GM12875 (cell line): ENCODE measurements around the gene ACOT7.
A peak's percentile ranks its signal among the peaks of the same experiment; 100 is the strongest.

ENCODE experiments used
- H3K4me3 ChIP-seq: one replicate; pipeline ENCODE4 v1.5.1; 2011; ENCODE audit warnings: low read depth, low read length, control low read depth
- TF ChIP-seq, protein P1 (sequence below): IDR thresholded peaks from 2 replicates; pipeline ENCODE4 v1.5.1; 2011; ENCODE audit warnings: low read depth, mild to moderate bottlenecking, control low read depth, inconsistent platforms, low read length, moderate library complexity, borderline replicate concordance; ENCODE audit not compliant: insufficient read depth

The ACOT7 gene

DNA sequence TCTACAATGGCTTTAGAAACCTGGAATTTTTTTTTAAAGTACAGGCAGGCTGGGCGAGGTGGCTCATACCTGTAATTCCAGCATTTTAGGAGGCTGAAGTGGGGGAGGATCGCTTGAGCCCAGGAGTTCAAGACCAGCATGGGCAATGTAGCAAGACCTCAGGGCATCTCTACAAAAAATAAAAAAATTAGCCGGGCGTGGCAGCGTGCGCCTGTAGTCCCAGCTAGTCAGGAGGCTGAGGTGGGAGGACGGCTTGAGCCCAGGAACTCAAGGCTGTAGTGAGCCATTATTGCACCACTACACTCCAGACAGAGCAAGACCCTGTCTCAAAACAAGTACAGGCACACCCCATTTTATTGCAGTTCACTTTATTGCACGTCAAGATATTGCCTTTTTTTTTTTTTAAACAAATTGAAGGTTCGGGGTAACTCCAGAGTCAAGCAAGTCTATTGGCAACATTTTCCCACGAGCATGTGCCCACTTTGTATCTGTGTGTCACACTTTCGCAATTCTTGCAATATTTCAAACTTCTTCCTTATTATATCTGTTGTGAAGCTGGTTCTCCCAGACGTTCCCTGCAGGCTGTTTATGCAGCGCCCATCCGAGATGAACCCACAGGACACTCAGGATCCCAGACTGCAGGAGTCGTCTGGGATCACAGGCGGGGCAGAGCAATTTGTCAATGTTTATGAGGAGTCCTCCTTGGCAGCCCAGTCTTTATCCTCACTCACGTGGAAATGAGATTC lies 21.5 kb upstream of the ACOT7 start:
- TF ChIP-seq, protein P1, sequence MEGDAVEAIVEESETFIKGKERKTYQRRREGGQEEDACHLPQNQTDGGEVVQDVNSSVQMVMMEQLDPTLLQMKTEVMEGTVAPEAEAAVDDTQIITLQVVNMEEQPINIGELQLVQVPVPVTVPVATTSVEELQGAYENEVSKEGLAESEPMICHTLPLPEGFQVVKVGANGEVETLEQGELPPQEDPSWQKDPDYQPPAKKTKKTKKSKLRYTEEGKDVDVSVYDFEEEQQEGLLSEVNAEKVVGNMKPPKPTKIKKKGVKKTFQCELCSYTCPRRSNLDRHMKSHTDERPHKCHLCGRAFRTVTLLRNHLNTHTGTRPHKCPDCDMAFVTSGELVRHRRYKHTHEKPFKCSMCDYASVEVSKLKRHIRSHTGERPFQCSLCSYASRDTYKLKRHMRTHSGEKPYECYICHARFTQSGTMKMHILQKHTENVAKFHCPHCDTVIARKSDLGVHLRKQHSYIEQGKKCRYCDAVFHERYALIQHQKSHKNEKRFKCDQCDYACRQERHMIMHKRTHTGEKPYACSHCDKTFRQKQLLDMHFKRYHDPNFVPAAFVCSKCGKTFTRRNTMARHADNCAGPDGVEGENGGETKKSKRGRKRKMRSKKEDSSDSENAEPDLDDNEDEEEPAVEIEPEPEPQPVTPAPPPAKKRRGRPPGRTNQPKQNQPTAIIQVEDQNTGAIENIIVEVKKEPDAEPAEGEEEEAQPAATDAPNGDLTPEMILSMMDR: no peak
- no peak overlapping the region for H3K4me3 ChIP-seq

DNA sequence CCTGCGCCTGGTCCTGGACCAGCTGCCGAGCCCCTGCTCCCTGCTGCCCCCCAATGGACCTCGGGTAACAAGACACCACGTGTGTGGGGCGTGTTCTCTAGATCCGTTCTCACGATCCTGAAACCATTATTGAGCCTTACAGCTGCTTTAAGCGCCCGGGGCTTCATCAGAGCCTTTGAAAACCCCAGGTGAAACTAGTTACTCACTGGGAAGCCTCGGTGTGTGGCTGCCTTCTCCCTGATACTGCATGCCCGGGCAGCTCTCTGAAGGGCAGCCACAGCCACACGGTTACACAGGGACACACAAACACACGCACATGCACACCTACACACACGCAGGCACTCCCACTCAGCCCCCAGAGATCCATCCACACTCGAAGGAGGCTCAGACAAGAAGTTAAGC lies 20.9 kb upstream of the ACOT7 start:
- no peak overlapping the region for H3K4me3 ChIP-seq
- TF ChIP-seq, protein P1: peak; percentile 76

DNA sequence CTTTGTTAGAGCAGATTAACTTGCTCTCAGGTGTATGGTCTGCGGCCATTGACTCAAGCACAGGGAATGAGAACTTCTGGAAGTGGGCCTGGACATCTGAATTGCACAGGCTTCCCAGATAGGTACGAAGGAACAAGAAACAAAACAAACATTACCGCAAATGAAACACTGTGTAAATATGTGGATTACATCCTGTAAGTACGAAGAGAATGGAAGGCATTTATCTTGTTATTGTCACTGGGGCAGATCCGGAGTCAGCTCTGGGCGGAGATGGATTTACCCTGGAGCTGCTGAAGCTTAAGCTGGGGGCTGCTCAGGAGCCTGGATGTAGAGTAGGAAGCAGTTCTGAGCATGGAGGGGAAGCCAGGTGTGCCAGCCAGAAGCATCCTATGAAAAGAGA lies 19.3 kb upstream of the ACOT7 start:
- H3K4me3 ChIP-seq: no peak overlapping the region
- TF ChIP-seq, protein P1: no peak

DNA sequence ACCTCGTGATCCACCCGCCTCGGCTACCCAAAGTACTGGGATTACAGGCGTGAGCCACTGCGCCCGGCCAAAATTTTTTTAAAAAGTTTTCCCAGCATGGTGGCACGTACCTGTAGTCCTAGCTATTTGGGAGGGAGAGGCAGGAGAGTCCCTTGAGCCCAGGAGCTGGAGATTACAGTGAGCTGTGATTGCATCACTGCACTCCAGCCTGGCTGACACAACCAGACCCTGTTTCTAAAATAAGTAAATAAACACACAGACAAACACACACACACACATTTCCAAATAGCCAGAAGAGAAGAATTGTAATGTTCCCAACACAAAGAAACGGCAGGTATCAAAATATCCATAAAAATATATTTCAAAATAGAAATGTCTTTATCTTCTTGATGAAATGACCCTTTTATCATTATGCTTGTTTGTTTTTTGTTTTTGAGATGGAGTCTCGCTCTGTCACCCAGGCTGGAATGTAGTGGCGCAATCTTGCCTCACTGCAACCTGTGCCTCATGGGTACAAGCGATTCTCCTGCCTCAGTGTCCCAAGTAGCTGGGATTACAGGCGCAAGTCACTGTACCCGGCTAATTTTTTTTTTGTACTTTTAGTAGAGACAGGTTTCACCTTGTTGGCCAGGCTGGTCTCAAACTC lies 16.8 kb upstream of the ACOT7 start:
- TF ChIP-seq, protein P1: no peak

DNA sequence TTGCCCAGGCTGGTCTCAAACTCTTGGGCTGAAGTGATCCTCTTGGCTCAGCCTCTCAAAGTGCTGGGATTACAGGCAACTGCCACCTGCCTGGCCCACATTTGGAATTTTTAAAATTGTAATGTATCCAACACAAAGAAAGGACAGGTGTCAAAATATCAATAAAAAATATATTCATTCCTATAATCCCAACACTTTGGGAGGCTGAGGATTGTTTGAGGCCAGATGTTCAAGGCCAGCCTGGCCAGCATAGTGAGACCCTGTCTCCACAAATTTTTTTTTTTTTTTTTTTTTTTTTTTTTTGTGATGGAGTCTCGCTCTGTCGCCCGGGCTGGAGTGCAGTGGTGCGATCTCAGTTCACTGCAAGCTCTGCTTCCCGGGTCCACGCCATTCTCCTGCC lies 16.2 kb upstream of the ACOT7 start:
- TF ChIP-seq, protein P1: no peak
- H3K4me3 ChIP-seq: no peak overlapping the region

More for the DNA sequence above, 16.8 kb upstream of the ACOT7 start:
- no peak overlapping the region for H3K4me3 ChIP-seq

DNA sequence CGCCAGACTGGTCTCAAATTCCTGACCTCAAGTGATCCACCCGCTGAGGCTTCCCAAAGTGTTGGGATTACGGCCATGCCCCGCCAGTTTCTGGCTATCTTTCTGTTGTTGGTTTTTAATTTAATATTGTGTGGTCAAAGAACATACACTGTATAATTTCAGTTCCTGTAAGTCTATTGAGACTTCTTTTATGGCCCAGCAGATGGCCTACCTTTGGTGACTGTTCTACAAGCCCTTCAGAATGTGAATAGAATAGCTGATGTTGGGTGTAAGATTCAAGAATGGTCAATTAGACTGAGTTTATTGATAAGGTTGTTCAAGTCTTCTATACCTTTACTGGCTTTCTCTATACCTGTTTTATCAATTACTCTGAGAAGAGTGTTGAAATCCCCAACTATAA lies 15.5 kb upstream of the ACOT7 start:
- H3K4me3 ChIP-seq: no peak overlapping the region
- TF ChIP-seq, protein P1: no peak

DNA sequence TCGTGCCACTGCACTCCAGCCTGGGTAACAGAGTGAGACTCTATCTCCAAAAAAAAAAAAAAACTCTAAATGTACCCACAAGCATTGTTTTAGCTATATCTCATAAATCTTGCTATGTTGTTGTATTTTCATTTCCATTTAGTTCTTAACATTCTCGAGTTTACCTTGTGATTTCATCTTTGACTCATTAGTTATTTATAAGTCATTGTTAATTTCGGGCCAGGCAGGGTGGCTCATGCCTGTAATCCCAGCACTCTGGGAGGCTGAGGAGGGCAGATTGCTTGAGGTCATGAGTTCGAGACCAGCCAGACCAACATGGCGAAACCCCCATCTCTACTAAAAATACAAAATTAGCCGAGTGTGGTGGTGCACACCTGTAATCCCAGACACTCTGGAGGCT lies 14.5 kb upstream of the ACOT7 start:
- TF ChIP-seq, protein P1: no peak
- no peak overlapping the region for H3K4me3 ChIP-seq
